ENCODE data around the gene RP9. TPM values are rescaled to one million over a fixed set of nuclear protein-coding genes. Genes with fewer than 3 reads are reported as not detected.

The RP9 gene
- total and polyA plus RNA-seq, 4 donors = 7.8 to 13.4 (median 11.2) TPM

DNA sequence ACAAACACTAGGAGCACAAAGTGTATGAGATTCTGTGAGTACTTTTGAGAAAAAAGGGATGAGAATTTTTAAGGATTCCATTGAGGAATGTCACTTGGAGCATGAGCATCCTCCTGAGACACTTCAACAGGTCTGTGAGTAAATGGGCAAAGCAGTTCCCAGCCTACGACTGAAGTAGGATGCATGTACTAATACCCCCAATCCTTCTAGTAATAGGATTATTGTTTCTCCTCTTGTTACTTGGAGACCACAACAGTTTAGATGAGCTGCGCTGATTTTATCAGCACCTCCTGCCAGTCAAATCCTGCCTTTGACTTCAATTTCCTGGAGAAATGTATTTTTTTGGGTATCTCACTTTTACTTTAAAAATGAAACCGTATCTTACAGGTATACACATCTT, 21.0 kb upstream of the RP9 start:
- DNase-seq = peak in 2 of 3 donors; percentile 36 to 53
- no peaks in the 10 kb centered on the region for H3K9me3 ChIP-seq (ENCODE audit: control insufficient read depth in 4 of 4, insufficient read depth in 3 of 4, low read length in 3 of 4)

GRCh38 chr7:33129806-33130153, 20.6 kb upstream of the RP9 start:
- no peaks in the 10 kb centered on the region for H3K27me3 ChIP-seq (ENCODE audit: control insufficient read depth in 3 of 3, insufficient read depth in 3 of 3, low read length in 2 of 3)
- peak overlapping the region; percentile 24 to 70 for H3K9ac ChIP-seq (ENCODE audit: insufficient read depth in 1 of 2, low read length in 2 of 2)
- H3K27ac ChIP-seq (ENCODE audit: low read depth in 1 of 2, low read length in 1 of 2) = peak overlapping the region; percentile 50 to 89

More for the DNA sequence above, 21.0 kb upstream of the RP9 start:
- Histone ChIP-seq H3K4me3 (no peak overlapping the region), H3K36me3 (ENCODE audit: control insufficient read depth in 4 of 4, insufficient read depth in 4 of 4, low read length in 4 of 4) (no peaks in the 10 kb centered on the region), H3K27me3 (ENCODE audit: control insufficient read depth in 3 of 3, insufficient read depth in 3 of 3, low read length in 2 of 3) (no peaks in the 10 kb centered on the region), H3K4me1 (ENCODE audit: control insufficient read depth in 5 of 5, insufficient read depth in 5 of 5, low read length in 5 of 5) (peaks cover 0 to 24% (median 6%) of the 10 kb centered on the region in 5 donors), H3K9ac (ENCODE audit: insufficient read depth in 1 of 2, low read length in 2 of 2) (peak overlapping the region in 1 of 2 donors; percentile 24), H3K27ac (ENCODE audit: low read depth in 1 of 2, low read length in 1 of 2) (no peak overlapping the region)
- TF ChIP-seq, protein P1, sequence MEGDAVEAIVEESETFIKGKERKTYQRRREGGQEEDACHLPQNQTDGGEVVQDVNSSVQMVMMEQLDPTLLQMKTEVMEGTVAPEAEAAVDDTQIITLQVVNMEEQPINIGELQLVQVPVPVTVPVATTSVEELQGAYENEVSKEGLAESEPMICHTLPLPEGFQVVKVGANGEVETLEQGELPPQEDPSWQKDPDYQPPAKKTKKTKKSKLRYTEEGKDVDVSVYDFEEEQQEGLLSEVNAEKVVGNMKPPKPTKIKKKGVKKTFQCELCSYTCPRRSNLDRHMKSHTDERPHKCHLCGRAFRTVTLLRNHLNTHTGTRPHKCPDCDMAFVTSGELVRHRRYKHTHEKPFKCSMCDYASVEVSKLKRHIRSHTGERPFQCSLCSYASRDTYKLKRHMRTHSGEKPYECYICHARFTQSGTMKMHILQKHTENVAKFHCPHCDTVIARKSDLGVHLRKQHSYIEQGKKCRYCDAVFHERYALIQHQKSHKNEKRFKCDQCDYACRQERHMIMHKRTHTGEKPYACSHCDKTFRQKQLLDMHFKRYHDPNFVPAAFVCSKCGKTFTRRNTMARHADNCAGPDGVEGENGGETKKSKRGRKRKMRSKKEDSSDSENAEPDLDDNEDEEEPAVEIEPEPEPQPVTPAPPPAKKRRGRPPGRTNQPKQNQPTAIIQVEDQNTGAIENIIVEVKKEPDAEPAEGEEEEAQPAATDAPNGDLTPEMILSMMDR (IDR thresholded peaks at IDR 0.05; ENCODE audit: control extremely low read depth, extremely low read depth) = no peak
- no peak for ATAC-seq (ENCODE audit: insufficient read depth, low FRiP score)
- 6 to 10% methylated on average over 3 of the region's 3 CpGs for WGBS, 2 donors

GRCh38 chr7:33128990-33129805, 20.0 kb upstream of the RP9 start, which contains the start of gene BBS9:
BBS9 (plus strand) TSS chr7:33129564; CDS start chr7:33146253, 16,689 bp downstream.
- 0 to 1% methylated on average over 57 of the region's 57 CpGs for WGBS, 2 donors
- peak within 1 kb of the TSS; percentile 69 to 70 for H3K9ac ChIP-seq (ENCODE audit: insufficient read depth in 1 of 2, low read length in 2 of 2)
- peaks cover 0 to 24% (median 6%) of the 10 kb centered on the region in 5 donors for H3K4me1 ChIP-seq (ENCODE audit: control insufficient read depth in 5 of 5, insufficient read depth in 5 of 5, low read length in 5 of 5)
- ATAC-seq (ENCODE audit: insufficient read depth, low FRiP score) = peak; percentile 98
- H3K36me3 ChIP-seq (ENCODE audit: control insufficient read depth in 4 of 4, insufficient read depth in 4 of 4, low read length in 4 of 4) = no peaks in the 10 kb centered on the region
- H3K9me3 ChIP-seq (ENCODE audit: control insufficient read depth in 4 of 4, insufficient read depth in 3 of 4, low read length in 3 of 4) = no peaks in the 10 kb centered on the region
- H3K27me3 ChIP-seq (ENCODE audit: control insufficient read depth in 3 of 3, insufficient read depth in 3 of 3, low read length in 2 of 3) = no peaks in the 10 kb centered on the region
- H3K27ac ChIP-seq (ENCODE audit: low read depth in 1 of 2, low read length in 1 of 2) = peak within 1 kb of the TSS; percentile 89 to 90
- DNase-seq = peak; percentile 96 to 97 (median 97)
- peak within 1 kb of the TSS; percentile 81 for H3K4me3 ChIP-seq
- TF ChIP-seq, protein P1 (IDR thresholded peaks at IDR 0.05; ENCODE audit: control extremely low read depth, extremely low read depth) = no peak

More at GRCh38 chr7:33129806-33130153, 20.6 kb upstream of the RP9 start:
- H3K4me3 ChIP-seq = peak overlapping the region; percentile 81
- ATAC-seq (ENCODE audit: insufficient read depth, low FRiP score) (no peak), DNase-seq (peak in 1 of 3 donors; percentile 18)
- 0% methylated on average over 11 of the region's 11 CpGs for WGBS, 2 donors
- no peaks in the 10 kb centered on the region for H3K9me3 ChIP-seq (ENCODE audit: control insufficient read depth in 4 of 4, insufficient read depth in 3 of 4, low read length in 3 of 4)
- no peaks in the 10 kb centered on the region for H3K36me3 ChIP-seq (ENCODE audit: control insufficient read depth in 4 of 4, insufficient read depth in 4 of 4, low read length in 4 of 4)
- peaks cover 0 to 24% (median 6%) of the 10 kb centered on the region in 5 donors for H3K4me1 ChIP-seq (ENCODE audit: control insufficient read depth in 5 of 5, insufficient read depth in 5 of 5, low read length in 5 of 5)
- TF ChIP-seq, protein P1 (IDR thresholded peaks at IDR 0.05; ENCODE audit: control extremely low read depth, extremely low read depth) = no peak

Measured in lung (tissue), 12 donors.